NCI-H2227 (cell line): ENCODE data around the gene TNIK.
A peak's percentile ranks its signal among the peaks of the same experiment; 100 is the strongest.

Source experiments
- DNase-seq: peaks from one replicate; lab custom pipeline; 2025; ENCODE audit not compliant: unreplicated experiment; lab: John Stamatoyannopoulos, UW

Gene TNIK

GRCh38 chr3:171176244-171176933, 283.8 kb downstream of the TNIK start:
- DNase-seq: peak; percentile 71

DNA sequence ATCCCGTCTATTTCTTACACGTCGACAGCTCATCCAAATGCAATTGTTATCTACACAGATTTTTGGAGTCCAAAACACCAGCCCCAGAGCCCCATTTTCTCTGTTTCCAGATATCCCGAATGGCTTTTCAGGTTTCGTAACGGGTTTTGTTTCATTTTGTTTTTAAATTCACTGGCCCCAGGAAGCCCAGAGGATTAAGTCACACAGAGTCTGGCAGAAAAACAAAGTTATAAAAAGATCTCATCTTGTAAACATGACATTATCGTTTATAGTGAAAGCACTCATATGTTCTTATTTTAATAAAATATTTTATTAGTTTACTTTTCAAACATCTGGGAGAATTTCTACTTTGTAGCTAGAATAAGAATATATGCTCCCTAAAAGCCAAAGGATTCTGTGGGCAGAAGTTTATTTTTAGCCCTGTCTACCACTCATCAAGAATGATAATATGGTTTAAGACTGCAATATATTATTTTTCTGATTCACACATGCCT, 284.4 kb downstream of the TNIK start:
- DNase-seq: no peak

DNA sequence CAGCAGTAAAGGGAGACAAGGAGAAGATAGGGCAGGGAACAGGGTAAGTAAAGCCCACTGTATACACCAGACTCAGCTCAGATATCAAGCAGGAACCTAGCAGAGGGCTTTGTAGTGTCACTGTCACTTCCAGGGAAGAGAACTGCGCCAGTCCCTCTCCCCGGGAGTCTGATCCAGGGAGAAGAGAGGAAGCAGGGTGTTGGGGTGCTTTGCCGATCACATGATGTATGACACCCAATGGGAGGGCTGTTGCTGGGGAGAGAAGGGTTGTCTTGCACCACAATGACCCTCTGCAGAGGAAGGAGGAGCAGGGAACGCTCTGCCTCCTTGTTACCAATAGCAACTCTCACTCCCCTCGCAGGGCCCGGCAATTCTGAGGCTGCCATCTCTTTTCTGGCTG, 286.5 kb downstream of the TNIK start:
- peak; percentile 65 for DNase-seq

- DNase-seq: no peak
Observed at GRCh38 chr3:171172070-171172469, 288.1 kb downstream of the TNIK start.

GRCh38 chr3:171169866-171170265, 290.3 kb downstream of the TNIK start:
- DNase-seq: no peak

- DNase-seq: no peak
Observed at GRCh38 chr3:171169443-171169842, 290.8 kb downstream of the TNIK start.

GRCh38 chr3:171168551-171168950, 291.7 kb downstream of the TNIK start:
- no peak for DNase-seq

DNA sequence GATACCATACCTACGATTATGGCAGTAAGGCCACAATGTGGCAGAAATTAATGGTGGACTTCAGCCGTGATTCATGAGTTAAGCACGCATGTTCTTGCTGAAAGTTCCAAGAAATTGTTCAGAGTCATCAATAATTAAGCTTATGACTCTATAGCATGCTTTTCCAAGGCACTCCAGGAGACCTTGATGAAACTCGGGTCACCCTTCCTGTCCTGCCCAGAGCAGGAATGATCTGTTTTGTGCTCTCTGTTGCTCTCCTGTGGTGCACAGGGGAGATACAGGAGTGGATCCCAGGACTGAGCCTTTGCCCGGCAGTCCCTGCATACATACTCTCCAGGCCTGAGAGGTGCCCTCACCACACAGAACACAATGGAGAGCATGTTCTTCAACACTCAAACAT, 292.1 kb downstream of the TNIK start:
- peak; percentile 16 for DNase-seq

- no peak for DNase-seq
Observed at GRCh38 chr3:171165983-171166382, 294.2 kb downstream of the TNIK start.

GRCh38 chr3:171165499-171165921, 294.7 kb downstream of the TNIK start:
- DNase-seq: no peak

GRCh38 chr3:171164067-171164465, 296.1 kb downstream of the TNIK start:
- DNase-seq: no peak

GRCh38 chr3:171163101-171164066, 296.8 kb downstream of the TNIK start:
- DNase-seq: no peak

- no peak for DNase-seq
Observed at GRCh38 chr3:171160325-171160724, 299.9 kb downstream of the TNIK start.

GRCh38 chr3:171159822-171160157, 300.4 kb downstream of the TNIK start:
- DNase-seq: no peak

- no peak for DNase-seq
Observed at GRCh38 chr3:171159024-171159821, 301.0 kb downstream of the TNIK start.

DNA sequence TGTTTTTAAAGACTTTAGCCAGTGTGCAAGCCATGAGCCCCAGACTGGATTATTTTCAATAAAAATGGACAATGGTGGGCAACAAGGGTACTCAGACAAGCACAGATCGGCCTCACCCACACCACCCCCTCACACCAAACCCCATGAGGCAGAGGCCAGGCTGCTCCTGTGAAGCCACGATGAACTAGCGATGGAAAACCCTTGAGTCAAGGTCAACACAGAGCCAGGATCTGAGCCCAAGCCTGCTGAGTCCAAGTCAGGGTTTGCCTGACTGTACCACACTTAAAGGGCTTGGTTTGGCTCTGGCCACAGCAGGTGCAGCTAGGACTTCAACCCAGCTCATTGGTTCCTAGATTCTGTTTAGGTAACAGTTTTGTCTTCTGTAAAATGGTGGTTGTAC, 302.2 kb downstream of the TNIK start:
- no peak for DNase-seq

DNA sequence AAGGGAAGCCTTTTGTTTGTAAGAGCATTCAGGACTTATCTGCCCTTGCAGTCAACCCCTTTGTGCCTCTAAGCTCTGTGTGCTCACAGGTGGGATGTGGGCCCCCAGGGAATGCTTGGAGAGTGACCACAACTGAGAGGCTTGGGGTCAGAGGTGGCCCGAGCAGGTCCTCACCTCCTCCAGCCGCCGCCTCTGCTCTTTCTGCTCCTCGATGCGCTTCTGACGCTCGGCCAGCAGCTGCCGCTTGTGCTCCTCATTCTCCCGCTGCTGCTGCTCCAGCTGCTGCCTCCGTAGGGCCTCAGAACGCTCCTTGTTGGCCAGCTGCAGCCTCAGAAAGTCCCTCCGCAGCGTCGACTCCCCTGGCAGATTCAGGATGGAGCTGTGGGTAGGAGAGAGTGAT, 302.9 kb downstream of the TNIK start:
- DNase-seq: no peak

- DNase-seq: no peak
Observed at GRCh38 chr3:171156401-171157010, 303.7 kb downstream of the TNIK start.

GRCh38 chr3:171155122-171155700, 305.0 kb downstream of the TNIK start:
- no peak for DNase-seq

DNA sequence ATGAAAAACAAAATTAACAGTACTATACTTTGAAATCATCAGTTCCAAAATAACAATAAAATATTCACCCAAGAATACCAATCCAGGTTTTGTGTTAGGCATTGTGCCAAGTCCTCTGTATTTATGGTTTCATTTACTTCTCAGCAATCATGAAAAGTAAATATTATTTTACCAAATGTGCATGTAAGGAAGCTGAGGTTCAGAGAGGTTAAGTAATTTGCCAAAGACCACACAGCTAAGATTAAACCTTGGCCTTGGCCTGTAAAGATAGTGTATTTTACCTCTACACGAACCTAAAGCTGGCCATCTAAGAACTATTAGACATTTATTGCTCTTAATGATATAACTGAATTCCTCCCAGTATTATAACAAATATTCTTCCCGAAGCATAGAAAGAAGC, 309.3 kb downstream of the TNIK start:
- no peak for DNase-seq
